Measurements from ENCODE around the gene ATG16L2.

Gene ATG16L2

DNA sequence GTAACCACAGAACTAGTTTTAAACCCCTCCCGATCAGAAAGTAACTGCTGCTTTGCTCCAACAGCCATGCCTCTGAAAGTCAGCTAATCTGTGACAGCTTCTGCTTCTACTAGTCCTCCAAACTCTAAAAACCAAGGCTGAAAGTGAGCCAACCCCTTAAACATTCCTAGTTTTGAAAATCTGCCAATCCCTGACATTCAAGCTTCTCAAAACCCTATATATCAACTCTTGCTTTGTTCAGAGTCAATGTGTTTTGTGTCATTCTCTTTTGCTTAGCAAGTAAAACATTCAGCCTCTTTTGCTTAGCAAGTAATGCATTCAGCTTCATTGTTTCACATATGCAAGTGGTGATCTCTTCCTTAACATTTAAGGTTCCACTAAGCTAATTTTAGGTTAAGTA, 56.9 kb downstream of the ATG16L2 start:
- no peaks in the 10 kb centered on the region for H3K9me3 ChIP-seq
- no peak for DNase-seq
- no peak overlapping the region for H3K4me3 ChIP-seq (ENCODE audit: low read depth, low read length)
- no peaks in the 10 kb centered on the region for H3K36me3 ChIP-seq
- H3K4me1 ChIP-seq, result no peaks in the 10 kb centered on the region
- TF ChIP-seq, protein P1, sequence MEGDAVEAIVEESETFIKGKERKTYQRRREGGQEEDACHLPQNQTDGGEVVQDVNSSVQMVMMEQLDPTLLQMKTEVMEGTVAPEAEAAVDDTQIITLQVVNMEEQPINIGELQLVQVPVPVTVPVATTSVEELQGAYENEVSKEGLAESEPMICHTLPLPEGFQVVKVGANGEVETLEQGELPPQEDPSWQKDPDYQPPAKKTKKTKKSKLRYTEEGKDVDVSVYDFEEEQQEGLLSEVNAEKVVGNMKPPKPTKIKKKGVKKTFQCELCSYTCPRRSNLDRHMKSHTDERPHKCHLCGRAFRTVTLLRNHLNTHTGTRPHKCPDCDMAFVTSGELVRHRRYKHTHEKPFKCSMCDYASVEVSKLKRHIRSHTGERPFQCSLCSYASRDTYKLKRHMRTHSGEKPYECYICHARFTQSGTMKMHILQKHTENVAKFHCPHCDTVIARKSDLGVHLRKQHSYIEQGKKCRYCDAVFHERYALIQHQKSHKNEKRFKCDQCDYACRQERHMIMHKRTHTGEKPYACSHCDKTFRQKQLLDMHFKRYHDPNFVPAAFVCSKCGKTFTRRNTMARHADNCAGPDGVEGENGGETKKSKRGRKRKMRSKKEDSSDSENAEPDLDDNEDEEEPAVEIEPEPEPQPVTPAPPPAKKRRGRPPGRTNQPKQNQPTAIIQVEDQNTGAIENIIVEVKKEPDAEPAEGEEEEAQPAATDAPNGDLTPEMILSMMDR (IDR thresholded peaks at IDR 0.05; ENCODE audit: low read depth, low read length), result no peak
- no peaks in the 10 kb centered on the region for H3K27me3 ChIP-seq

DNA sequence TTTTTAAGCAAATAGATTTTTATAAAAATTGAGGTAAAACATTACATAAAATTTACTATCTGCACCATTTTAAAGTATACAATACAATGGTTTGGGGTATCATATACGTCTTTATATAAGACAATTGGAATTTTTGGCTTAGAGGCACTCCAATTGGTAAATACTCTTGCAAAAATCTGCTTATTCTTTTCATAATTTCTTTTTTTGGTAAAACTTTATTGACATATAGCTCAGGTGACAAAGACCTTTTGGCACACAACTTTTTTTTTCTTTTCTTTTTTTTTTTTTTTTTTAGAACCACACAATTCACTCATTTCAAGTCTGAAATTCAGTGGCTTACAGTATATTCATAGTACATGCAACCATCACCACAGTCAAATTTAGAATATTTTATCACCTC, 57.8 kb downstream of the ATG16L2 start:
- TF ChIP-seq, protein P1 (IDR thresholded peaks at IDR 0.05; ENCODE audit: low read depth, low read length), result no peak
- no peak for DNase-seq
- H3K36me3 ChIP-seq, result no peaks in the 10 kb centered on the region

DNA sequence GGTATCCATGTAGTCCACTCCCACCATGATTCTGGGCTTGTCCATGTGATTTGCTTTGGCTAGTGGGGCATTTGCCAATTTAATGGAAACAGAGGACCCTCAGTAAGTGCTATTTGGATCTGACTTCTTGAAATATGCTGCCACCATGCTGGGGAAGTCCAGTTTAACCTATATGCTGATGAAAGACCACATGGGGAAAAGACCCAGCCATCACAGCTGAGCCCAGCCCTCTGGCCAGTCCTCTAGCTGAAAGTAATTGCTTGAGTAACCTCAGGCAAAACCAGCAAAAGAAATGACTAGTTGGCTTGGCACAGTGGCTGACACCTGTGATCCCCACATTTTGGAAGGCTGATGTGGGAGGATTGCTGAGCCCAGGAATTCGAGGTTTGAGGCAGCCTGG, 61.5 kb downstream of the ATG16L2 start:
- no peaks in the 10 kb centered on the region for H3K27me3 ChIP-seq

More for the DNA sequence above, 57.8 kb downstream of the ATG16L2 start:
- no peaks in the 10 kb centered on the region for H3K4me1 ChIP-seq
- no peaks in the 10 kb centered on the region for H3K27me3 ChIP-seq
- H3K9me3 ChIP-seq, result no peaks in the 10 kb centered on the region
- no peak overlapping the region for H3K4me3 ChIP-seq (ENCODE audit: low read depth, low read length)

DNA sequence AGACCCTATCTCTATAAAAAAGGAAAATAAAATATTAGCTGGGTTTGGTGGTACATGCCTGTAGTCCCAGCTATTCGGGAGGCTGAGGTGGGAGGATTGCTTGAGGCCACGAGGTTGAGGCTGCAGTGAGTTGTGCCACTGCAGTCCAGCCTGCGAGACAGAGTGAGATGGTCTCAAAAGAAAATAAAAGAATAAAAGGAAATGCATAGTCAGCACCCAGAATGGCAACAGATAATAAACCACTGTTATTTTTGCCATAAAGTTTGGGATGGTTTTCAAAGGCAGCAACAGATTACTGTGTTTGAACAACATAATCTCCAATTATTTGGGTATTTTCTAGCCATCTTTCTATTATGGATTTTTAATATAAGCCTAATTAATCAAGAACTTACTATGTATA, 61.9 kb downstream of the ATG16L2 start:
- Histone ChIP-seq H3K4me3 (ENCODE audit: low read depth, low read length) (no peak overlapping the region), H3K27me3 (no peaks in the 10 kb centered on the region), H3K4me1 (no peaks in the 10 kb centered on the region), H3K36me3 (no peaks in the 10 kb centered on the region), H3K9me3 (no peaks in the 10 kb centered on the region)
- TF ChIP-seq, protein P1 (IDR thresholded peaks at IDR 0.05; ENCODE audit: low read depth, low read length), result no peak
- no peak for DNase-seq

More for the DNA sequence above, 61.5 kb downstream of the ATG16L2 start:
- Histone ChIP-seq H3K4me3 (ENCODE audit: low read depth, low read length) (no peak overlapping the region), H3K36me3 (no peaks in the 10 kb centered on the region), H3K4me1 (no peaks in the 10 kb centered on the region), H3K9me3 (no peaks in the 10 kb centered on the region)
- TF ChIP-seq, protein P1 (IDR thresholded peaks at IDR 0.05; ENCODE audit: low read depth, low read length), result no peak
- DNase-seq, result no peak
